Glomerular visceral epithelial cell (primary cell): ENCODE data around the gene PNLDC1.
A peak's percentile ranks its signal among the peaks of the same experiment; 100 is the strongest.

ENCODE experiments used
- DNase-seq: peaks from one replicate; pipeline ENCODE4 v3.0.0-alpha.2; 2016; ENCODE audit errors: extremely low spot score

Gene PNLDC1

DNA sequence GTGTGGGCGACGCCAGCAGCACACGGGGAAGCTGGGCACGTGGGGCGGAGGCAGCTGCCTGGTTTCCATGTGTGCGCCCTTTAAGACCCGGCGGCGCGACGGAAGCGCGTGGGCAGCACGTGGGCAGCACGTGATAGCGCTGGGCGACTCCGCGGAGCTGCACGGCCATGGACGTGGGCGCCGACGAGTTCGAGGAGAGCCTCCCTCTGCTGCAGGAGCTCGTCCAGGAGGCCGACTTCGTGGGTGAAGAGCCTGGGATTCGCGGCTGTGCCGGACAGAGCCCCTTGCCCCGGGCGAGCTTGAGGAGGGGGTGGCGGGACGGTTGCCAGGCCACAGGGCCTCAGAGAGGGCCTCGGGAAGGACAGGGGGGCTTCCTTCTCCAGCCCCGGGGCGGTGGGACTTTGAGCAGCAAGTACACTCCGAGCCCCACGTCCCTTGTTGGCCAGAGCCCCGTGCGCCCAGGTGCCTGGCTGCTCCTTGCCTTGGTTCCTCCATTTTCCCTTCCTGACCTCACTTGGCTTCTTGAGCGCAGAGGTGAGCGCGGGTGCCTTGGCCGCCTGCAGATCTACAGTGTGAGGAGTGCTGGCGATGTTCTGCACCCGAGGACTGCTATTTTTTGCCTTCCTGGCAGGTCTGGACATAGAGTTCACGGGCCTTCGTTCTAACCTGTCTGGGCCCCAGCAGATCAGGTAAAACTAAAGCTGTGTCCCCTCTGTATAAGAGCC is at the start of gene PNLDC1:
Gene PNLDC1 (plus strand): TSS at position 136 of the 725 bp plus-strand sequence. CDS start 32 bp downstream, at position 168.
- DNase-seq = no peak

- DNase-seq = no peak
These were observed 48.6 kb upstream of the PNLDC1 start for GRCh38 chr6:159751448-159751847.

DNA sequence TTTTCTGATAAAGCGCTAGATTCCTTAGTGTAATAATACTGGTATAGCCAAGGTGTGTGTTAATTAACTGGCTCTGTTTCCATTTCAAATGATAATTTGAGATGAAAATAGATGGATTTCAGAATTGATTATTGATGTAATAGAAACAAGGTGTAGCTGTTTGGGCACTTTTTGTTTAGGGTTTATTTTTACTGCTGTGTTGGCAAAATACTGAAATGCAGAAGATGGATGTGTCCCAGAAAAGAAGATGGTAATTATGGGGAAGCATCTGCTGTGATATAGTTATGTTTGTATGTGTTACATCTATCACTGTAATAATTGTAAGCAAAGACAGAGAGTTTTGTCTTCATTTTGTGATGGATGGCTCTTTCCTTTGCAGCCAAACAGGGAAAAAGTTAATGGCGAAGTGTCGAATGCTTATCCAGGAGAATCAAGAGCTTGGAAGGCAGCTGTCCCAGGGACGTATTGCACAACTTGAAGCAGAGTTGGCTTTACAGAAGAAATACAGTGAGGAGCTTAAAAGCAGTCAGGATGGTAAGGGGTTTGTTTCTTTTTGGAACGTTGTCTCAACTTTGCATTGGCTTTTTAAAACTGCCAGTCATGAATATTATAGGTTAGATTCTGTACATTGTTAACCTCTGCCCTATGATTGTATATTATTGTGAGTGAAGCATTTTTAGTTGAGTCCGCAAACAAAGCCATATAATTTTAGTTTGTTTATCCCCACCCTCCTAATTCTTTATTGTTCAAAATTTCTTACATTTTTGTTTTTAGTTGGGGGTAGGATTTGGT is 46.8 kb upstream of the PNLDC1 start:
- DNase-seq = no peak

GRCh38 chr6:159754401-159754800 is 45.7 kb upstream of the PNLDC1 start:
- DNase-seq = no peak

DNA sequence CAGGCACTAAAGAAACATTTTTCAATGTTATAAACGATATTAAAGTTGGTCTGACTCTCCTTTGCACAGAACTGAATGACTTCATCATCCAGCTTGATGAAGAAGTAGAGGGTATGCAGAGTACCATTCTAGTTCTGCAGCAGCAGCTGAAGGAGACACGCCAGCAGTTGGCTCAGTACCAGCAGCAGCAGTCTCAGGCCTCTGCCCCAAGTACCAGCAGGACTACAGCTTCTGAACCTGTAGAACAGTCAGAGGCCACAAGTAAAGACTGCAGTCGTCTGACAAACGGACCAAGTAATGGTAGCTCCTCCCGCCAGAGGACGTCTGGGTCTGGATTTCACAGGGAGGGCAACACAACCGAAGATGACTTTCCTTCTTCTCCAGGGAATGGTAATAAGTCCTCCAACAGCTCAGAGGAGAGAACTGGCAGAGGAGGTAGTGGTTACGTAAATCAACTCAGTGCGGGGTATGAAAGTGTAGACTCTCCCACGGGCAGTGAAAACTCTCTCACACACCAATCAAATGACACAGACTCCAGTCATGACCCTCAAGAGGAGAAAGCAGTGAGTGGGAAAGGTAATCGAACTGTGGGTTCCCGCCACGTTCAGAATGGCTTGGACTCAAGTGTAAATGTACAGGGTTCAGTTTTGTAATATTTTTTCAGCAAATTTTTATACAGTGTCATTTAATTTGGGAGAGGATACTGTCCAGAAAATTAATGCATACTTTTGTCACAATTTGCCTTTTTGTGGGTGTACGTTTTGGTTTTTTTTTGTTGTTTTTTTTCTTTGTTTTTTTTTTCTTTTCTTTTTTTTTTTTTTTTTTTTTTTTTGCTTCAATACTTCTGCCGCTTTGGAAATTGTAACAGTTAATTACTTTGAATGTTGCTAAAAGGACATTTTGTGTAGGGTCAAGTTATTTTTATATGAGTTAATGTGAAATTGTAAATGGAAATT is 44.8 kb upstream of the PNLDC1 start:
- no peak for DNase-seq

GRCh38 chr6:159756508-159756907 is 43.6 kb upstream of the PNLDC1 start:
- DNase-seq = no peak

GRCh38 chr6:159758031-159759001 is 41.8 kb upstream of the PNLDC1 start:
- DNase-seq = peak; percentile 88

DNA sequence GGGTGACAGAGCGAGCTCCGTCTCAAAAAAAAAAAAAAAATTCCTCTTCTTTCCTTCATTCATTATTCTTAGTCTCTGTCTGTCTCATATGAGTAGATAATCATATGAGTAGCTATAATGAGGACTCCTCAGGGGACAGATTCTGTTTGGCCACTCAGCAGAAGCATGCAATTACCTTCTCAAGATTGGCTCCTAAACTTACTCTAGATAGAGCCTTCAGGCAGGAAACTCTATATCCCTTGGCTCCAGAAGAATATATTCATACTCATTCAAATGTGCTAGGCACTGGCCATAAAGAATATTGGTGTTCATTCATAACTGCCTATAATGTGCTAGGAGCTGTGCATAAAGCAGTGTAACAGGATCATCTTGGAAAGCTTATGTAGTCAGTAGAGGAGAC is 40.4 kb upstream of the PNLDC1 start:
- DNase-seq = no peak

DNA sequence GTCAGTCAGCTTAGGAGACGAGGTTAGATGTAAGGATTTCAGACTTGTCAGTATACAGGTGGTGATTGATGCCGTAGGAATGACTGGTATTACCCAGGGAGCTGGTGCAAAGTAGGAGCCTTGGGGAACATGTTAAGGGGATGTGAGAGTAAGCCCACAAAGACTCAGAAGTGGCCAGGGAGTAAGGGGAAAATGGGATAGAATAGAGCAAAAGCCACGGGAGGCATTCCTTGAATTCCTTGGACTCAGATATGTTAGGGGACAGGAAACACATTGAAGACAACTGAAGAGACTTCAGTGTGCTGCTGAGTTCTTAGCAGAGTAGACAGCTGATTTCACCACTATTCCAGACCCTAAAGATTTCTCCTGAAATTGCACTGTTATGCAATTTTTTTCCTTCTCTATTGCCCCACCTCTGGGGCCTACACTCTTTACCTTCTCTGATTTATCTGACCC is 39.4 kb upstream of the PNLDC1 start:
- DNase-seq = peak; percentile 94

DNA sequence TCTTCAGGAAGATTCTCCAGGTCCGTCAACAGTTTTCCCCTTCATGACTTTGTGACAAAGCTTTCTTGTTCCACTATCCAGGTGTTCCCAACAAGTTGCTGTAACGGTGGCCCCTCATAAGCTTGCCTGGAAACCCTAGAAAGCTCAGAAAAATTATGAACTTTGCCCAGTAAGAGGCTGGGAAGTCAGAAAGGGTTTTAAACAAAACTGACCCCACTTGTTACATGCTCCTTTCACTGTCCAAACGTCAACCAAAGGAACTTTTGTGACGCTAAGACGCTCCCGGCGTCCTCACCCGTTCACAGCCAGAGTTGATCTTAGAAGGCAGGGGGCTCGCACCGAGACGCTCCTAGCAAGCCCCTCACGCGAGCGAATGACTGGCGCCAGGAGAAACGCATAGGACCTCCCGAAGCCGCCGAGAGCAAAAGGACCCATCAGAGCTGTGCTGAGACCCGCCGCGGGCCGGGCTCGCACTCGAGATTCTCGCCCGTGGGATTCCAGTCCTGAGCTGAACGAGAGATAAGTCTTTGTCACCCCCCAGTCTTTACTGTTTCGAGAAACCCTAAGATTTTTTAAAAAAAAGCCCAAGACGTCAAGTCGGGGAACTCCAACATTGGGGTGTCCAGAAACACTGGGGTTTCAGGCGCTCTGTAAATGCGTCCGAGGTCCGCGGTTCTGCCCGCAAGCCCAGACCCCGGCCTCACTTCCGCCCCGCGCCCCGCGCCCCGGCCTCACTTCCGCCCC is 38.8 kb upstream of the PNLDC1 start:
- DNase-seq = peak; percentile 36

DNA sequence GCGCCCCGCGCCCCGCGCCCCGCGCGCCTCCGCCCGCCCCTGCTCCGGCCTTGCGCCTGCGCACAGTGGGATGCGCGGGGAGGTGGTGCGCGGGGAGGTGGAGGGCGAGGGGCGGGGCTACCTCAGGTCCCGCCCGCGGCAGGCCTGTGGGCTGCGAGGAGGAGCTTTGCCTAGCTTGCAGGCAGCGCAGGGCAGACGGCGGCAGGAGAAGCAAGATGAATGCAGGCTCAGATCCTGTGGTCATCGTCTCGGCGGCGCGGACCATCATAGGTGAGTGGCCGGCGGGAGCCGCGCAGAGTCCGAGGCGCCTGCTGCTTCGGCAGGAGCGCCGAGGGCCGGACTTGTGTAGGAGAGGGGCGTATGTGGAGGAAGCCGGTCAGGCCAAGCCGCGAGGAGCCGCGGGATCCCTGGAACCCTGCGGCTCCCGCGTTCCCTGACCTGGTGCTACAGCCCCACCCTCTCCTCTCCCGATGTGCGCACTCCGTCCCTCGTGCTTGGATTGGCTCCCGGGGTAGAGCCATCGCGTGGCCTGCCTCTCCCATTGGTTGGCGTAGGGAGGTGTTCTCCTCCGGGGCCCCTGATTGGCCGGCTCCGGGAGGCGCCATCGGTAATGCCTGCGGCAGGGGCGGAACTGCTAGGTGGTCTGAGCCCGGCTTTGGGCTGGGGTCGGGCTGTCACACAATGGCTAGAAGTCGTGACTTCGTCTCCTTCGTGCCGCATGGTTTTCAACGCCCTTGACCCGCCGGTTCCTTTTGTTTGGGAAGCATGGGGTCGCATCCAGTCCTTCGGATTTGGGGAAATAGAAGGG is 38.0 kb upstream of the PNLDC1 start, which contains the start of gene ACAT2:
Gene ACAT2 (plus strand): TSS at position 173 of the 808 bp plus-strand sequence. CDS start 43 bp downstream, at position 216.
- DNase-seq = peak; percentile 96

DNA sequence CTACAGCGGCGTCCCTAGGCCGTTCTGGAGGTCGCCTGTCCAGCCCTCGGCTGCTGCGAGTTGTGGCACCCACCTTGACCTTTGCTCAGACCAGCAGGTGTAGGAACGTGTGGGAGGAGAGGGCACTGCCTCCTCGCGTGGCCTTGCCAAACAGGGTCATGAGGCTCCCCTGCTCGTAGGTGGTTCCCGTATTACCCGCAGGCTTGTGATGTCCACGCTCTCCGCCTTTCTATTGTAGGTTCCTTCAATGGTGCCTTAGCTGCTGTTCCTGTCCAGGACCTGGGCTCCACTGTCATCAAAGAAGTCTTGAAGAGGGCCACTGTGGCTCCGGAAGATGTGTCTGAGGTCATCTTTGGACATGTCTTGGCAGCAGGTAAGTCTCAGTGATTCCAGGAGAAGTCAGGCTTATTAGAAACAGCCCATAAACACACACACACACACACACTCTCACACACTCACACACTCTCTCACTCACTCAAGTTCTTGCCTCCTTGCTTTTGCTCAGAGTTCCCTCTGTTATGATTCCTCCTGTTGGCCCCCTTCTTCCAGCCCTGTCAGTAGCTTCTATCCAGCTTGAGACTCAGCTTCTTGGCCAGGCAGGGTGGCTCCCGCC is 37.3 kb upstream of the PNLDC1 start:
- peak; percentile 10 for DNase-seq

DNA sequence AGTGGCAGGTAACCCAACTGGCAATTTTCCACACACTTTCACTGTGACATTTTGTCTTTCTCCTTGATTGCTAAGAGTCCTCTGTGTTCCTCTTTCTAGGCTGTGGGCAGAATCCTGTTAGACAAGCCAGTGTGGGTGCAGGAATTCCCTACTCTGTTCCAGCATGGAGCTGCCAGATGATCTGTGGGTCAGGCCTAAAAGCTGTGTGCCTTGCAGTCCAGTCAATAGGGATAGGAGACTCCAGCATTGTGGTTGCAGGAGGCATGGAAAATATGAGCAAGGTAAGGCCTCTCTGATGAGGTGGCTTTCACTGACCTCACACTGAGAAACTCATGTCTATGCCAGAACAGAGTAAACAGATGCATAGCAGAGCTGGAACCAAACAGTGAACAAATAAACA is 33.2 kb upstream of the PNLDC1 start:
- DNase-seq = no peak

- DNase-seq = no peak
These were observed 30.6 kb upstream of the PNLDC1 start for GRCh38 chr6:159769470-159769869.

GRCh38 chr6:159772196-159772595 is 27.9 kb upstream of the PNLDC1 start:
- DNase-seq = no peak

DNA sequence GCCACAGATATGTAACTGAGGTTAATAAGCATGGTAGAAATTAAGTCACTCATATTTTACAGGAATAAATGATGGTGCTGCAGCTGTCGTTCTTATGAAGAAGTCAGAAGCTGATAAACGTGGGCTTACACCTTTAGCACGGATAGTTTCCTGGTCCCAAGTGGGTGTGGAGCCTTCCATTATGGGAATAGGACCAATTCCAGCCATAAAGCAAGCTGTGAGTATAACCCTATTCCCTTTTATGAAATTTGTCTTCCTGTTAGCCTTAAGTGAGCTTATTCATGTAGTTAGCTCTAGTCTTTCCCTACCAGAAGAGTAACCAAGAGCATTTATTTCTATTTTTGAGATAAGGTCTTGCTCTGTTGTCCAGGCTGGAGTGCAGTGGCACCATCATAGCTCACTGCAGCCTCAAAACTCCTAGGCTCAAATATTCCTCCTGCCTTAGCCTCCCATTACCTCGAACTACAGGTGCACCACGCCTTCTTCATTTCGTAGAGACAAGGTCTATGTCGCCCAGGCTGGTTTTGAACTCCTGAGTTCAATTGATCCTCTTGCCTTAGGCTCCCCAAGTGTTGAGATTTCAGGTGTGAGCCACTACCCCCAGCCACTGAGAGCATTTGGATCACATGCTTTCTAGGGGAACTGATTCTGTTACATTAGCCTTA is 22.7 kb upstream of the PNLDC1 start:
- DNase-seq = no peak

GRCh38 chr6:159778131-159778530 is 21.9 kb upstream of the PNLDC1 start:
- no peak for DNase-seq

DNA sequence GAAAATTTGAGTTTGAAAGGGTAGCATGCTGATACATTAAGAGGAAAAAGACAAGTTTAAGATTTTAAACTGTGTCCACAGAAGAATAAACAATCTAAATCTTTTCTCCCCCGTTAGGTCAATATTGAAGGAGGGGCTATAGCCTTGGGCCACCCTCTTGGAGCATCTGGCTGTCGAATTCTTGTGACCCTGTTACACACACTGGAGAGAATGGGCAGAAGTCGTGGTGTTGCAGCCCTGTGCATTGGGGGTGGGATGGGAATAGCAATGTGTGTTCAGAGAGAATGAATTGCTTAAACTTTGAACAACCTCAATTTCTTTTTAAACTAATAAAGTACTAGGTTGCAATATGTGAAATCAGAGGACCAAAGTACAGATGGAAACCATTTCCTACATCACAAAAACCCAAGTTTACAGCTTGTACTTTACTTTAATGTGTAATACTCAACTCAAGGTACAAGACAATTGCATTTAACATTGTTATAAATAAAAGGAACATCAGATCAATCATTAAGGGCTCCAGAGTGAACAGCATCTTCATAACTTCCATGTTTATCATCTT is 21.5 kb upstream of the PNLDC1 start:
- DNase-seq = no peak
